Muscle layer of colon (tissue), 2 donors: ENCODE data around the gene PHLDB1.
"Not testable (repeated sequence)": the region's sequence is repeated elsewhere in the genome, so short reads cannot be mapped to it uniquely, and the experiment has no call there.

Experiments used
- H3K27ac ChIP-seq: one replicate; pipeline ENCODE4 v1.7.0; 2013; ENCODE audit warnings: low read depth, mild to moderate bottlenecking, low read length, moderate library complexity
- H3K27me3 ChIP-seq, 2 donors: one replicate each; pipeline ENCODE4 v1.7.0; 2013; ENCODE audit warnings: low read length in 2 of 2, mild to moderate bottlenecking in 2 of 2; ENCODE audit not compliant: insufficient read depth in 2 of 2, control insufficient read depth in 1 of 2
- H3K36me3 ChIP-seq: one replicate; pipeline ENCODE4 v1.7.0; 2013; ENCODE audit warnings: mild to moderate bottlenecking, low read length; ENCODE audit not compliant: insufficient read depth
- H3K4me1 ChIP-seq: one replicate; pipeline ENCODE4 v1.7.0; 2013; ENCODE audit warnings: mild to moderate bottlenecking, low read length; ENCODE audit not compliant: insufficient read depth
- H3K4me3 ChIP-seq, 2 donors: one replicate each; pipeline ENCODE4 v1.7.0; 2013; ENCODE audit warnings: low read length in 2 of 2, low read depth in 1 of 2, mild to moderate bottlenecking in 1 of 2, moderate library complexity in 1 of 2
- H3K9ac ChIP-seq: one replicate; pipeline ENCODE4 v1.7.0; 2013; ENCODE audit warnings: low read length
- H3K9me3 ChIP-seq: one replicate; pipeline ENCODE4 v1.7.0; 2013; ENCODE audit warnings: mild to moderate bottlenecking, low read length
- donor health status: abdominal sarcoma.
- donor health status: Adenocarcinoma of cecum.

Gene PHLDB1

DNA sequence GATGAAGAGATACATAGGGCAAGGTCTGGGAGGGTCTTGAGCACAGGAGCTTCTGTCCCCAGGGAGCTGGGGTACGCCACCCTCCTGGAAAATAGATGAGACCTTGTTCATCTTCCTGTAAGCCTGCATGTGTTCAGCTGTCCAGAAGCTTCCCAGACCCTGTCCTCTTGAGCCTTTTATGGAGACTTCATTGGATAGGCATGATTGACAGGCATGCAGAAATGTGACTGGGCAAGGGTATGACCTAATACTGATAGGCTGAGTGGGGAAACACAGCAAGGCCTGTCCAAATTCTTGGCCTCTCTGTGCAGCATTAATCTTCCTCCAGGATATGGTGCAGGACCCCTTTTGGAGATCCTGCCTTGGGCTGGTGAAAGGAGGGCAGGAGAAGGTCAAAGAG lies 19.5 kb upstream of the PHLDB1 start:
- Histone ChIP-seq H3K27me3 (no peaks in the 10 kb centered on the region), H3K27ac (no peak overlapping the region), H3K36me3 (peaks cover 81% of the 10 kb centered on the region)

DNA sequence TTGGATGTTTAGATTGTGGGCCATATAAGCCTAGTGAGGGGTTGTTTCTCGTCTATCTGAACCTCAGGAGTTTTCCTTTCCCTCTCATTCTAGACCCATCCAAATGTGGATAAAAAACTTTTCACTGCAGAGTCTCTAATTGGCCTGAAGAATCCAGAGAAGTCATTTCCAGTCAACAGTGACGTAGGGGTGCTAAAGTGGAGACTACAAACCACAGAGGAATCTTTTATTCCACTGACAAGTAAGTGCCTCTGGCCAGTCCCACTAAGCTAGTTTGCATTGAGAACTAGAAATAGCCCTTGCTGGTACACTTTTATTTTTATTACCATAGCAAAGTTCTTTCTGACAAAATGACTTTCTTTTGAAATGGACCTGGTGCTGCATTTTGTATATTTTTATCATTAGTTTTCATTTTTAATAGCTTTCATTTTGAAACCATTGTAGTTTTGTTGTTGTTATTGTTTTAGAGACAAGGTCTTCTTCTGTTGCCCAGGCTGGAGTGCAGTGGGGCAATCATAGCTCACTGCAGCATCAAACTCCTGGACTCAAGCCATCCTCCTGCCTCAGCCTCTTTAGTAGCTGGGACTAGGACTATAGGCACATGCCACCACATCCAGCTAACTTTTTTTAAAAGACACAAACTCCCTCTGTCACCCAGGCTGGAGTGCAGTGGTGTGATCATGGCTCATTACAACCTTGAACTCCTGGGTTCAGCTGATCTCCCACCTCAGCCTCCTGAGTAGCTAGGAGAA lies 14.6 kb upstream of the PHLDB1 start:
- no peak overlapping the region for H3K4me3 ChIP-seq
- H3K27me3 ChIP-seq: no peaks in the 10 kb centered on the region
- no peaks in the 10 kb centered on the region for H3K4me1 ChIP-seq
- peaks cover 67% of the 10 kb centered on the region for H3K36me3 ChIP-seq
- H3K27ac ChIP-seq: peak overlapping the region; percentile 42
- no peaks in the 10 kb centered on the region for H3K9me3 ChIP-seq
- H3K9ac ChIP-seq: no peak overlapping the region

More for the DNA sequence above, 19.5 kb upstream of the PHLDB1 start:
- Histone ChIP-seq H3K4me1 (no peaks in the 10 kb centered on the region), H3K9me3 (no peaks in the 10 kb centered on the region), H3K9ac (no peak overlapping the region), H3K4me3 (no peak overlapping the region)

DNA sequence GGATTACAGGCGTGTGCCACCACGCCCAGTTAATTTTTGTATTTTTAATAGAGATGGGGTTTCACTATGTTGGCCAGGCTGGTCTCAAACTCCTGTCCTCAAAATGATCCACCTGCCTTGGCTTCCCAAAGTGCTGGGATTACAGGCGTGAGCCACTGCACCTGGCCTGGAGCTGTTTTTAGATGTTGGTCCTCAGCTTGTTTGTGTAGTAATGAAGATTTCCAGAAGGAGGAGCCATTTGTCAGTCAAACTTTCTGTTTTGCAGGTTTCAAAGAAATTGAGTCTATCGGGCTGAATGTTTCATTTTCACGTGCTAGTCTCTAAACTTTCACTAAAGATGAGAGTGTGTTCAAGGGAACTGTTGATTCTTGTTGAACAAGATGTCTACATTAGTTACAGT lies 12.4 kb upstream of the PHLDB1 start:
- H3K4me1 ChIP-seq, H3K27ac ChIP-seq, H3K4me3 ChIP-seq, H3K9ac ChIP-seq, H3K9me3 ChIP-seq, H3K27me3 ChIP-seq: not testable (repeated sequence)
- peaks cover 62% of the 10 kb centered on the region for H3K36me3 ChIP-seq

DNA sequence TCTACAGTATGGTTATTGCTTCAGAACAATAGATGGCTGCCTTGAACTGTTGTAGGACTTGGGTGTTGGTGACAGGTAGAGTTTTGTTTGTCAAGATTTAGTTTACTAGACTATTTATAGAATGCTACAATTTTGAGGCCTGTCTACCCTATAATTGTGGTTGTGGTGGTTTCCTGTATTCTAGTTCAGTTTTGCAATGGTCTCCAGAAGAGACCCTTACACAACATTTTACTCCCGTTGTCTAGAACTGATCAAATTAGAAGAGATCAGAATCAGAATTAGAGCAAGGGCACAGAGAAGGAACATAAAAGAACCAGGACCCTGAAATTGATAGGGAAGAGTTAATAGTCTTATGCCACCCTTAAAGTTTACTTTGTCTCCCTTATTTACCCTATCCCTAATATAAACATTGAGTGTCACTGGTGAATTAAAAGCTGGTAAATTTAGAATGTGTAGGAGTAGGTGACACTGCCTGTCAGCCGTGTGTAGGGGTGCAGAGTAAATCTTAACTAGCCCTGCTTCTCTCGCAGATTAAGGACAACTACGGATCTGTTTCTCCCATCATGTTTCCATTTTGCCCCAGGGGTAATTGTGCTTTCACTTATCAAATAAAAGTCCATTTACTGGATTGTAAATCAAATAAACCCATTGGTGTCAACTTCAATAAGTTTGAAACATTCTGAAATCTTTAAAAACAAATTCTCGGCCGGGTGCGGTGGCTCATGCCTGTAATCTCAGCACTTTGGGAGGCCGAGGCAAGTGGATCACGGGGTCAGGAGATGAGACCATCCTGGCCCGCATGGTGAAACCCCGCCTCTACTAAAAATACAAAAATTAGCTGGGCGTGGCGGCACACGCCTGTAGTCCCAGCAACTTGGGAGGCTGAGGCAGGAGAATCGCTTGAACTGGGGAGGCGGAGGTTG lies 10.9 kb upstream of the PHLDB1 start:
- no peak overlapping the region for H3K9ac ChIP-seq
- peaks cover 58% of the 10 kb centered on the region for H3K36me3 ChIP-seq
- H3K27me3 ChIP-seq: no peaks in the 10 kb centered on the region
- H3K9me3 ChIP-seq: no peaks in the 10 kb centered on the region
- H3K4me1 ChIP-seq: no peaks in the 10 kb centered on the region
- no peak overlapping the region for H3K27ac ChIP-seq
- H3K4me3 ChIP-seq: no peak overlapping the region

DNA sequence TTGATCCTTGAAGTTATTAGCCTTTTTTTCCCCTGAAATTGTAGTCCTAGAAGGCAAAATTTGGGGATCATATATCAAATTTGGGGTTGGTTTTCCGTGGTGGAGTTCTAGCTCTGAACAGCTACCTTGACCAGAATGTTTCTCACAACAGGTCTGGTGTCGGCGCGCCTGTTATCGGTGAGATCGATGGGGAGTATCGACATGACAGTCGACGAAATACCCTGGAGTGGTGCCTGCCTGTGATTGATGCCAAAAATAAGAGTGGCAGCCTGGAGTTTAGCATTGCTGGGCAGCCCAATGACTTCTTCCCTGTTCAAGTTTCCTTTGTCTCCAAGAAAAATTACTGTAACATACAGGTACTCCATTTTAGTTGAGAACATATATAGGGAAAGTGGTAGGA lies 9.9 kb upstream of the PHLDB1 start:
- H3K4me3 ChIP-seq: no peak overlapping the region
- no peak overlapping the region for H3K27ac ChIP-seq
- H3K4me1 ChIP-seq: no peaks in the 10 kb centered on the region
- H3K36me3 ChIP-seq: peaks cover 66% of the 10 kb centered on the region
- no peak overlapping the region for H3K9ac ChIP-seq
- no peaks in the 10 kb centered on the region for H3K9me3 ChIP-seq
- H3K27me3 ChIP-seq: no peaks in the 10 kb centered on the region

DNA sequence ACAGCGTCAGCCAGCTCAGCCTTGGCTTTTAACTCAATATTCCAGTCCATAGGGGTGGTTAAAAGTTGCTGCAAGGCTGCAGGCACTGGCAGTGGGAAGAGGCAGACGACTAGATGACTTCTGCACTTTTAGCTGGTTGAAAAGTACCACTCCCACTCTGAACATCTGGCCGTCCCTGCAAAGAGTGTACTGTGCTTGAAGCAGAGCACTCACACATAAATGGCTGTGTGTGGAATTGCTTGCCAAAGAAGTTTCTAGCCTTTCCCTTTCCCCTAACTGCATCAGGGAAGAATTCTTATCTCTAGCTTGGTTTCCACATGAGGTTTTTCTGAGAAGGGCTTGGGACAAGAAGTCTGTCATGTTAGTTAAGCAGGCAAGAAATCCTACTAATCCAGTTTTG lies 5.1 kb upstream of the PHLDB1 start:
- no peaks in the 10 kb centered on the region for H3K9me3 ChIP-seq
- H3K9ac ChIP-seq: no peak overlapping the region
- no peak overlapping the region for H3K4me3 ChIP-seq
- no peaks in the 10 kb centered on the region for H3K27me3 ChIP-seq
- H3K36me3 ChIP-seq: peaks cover 39% of the 10 kb centered on the region
- peaks cover 29% of the 10 kb centered on the region for H3K4me1 ChIP-seq
- no peak overlapping the region for H3K27ac ChIP-seq

DNA sequence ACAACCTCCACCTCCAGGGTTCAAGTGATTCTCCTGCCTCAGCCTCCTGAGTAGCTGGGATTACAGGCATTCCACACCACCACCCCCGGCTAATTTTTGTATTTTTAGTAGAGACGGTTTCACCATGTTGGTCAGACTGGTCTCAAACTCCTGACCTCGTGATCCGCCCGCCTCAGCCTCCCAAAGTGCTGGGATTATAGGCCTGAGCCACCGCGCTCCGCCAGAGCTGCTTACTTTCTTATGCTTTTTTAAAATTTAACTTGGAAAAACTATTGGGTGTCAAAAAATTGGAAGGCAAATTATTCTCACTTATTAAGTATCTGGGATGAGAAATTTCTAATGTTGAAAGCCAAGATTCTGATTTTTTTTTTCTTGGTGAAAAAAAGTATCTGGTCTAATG lies 3.7 kb upstream of the PHLDB1 start:
- H3K4me3 ChIP-seq, H3K27me3 ChIP-seq, H3K9me3 ChIP-seq, H3K27ac ChIP-seq, H3K9ac ChIP-seq: not testable (repeated sequence)
- Histone ChIP-seq H3K4me1 (peaks cover 29% of the 10 kb centered on the region), H3K36me3 (peaks cover 31% of the 10 kb centered on the region)

DNA sequence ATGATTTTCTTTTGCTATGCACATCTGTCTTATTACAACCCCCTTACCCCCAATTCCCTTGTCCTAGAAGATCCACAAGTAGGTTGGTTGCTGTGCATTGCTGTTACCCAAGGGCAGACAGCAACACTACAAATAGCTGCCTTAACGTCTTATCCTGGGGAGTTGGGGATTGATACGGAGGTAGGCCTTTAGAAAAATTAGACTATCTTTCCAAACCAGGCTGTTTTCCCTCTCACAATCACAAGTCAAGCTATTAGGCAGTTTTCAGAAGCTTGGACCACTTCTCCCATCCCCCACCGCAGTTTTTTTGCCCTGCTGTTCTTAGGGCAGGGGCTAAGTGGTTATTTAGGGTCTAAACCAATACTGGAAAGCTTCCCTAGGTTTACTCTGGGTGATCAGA lies 2.8 kb upstream of the PHLDB1 start:
- Histone ChIP-seq H3K9ac (no peak overlapping the region), H3K27ac (peak overlapping the region; percentile 3), H3K36me3 (peaks cover 30% of the 10 kb centered on the region), H3K4me3 (no peak overlapping the region), H3K9me3 (no peaks in the 10 kb centered on the region), H3K4me1 (peaks cover 29% of the 10 kb centered on the region), H3K27me3 (no peaks in the 10 kb centered on the region)

DNA sequence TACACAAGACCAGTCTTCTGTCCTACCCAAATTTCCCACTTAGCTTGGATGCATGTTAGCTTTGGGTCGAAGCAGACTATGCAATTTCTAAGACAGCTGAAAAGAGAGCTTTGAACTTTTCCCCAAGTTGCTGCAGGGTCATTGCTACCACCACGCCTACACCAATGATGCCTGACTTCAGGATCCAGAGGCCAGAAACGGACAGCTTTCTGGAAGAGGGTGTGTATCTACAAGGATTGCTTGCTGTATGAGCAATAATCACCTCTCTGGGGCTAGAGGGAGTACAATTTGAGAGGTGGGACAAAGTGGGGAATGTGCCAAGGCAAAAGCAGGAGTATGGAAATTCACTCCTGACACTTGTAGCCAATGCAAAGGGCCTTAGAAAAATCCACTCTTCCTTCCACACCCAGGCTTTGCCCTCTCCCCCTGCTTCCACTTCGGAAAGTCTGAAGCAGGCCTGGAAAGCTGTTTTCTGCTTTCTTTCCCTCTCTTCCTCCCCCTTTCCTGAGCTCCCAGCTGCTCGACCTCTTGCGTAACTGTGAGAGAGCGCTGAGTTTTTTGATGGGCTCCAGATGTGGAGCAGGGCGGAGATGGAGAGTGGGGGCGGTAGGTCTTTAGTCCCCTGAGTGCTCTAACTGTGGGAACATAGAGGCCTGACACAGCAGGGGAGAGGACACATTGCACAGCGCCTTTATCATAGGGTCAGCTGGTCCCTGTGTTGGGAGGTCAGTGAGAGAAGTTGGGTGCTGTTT lies 2.1 kb upstream of the PHLDB1 start:
- no peaks in the 10 kb centered on the region for H3K27me3 ChIP-seq
- no peak overlapping the region for H3K4me3 ChIP-seq

DNA sequence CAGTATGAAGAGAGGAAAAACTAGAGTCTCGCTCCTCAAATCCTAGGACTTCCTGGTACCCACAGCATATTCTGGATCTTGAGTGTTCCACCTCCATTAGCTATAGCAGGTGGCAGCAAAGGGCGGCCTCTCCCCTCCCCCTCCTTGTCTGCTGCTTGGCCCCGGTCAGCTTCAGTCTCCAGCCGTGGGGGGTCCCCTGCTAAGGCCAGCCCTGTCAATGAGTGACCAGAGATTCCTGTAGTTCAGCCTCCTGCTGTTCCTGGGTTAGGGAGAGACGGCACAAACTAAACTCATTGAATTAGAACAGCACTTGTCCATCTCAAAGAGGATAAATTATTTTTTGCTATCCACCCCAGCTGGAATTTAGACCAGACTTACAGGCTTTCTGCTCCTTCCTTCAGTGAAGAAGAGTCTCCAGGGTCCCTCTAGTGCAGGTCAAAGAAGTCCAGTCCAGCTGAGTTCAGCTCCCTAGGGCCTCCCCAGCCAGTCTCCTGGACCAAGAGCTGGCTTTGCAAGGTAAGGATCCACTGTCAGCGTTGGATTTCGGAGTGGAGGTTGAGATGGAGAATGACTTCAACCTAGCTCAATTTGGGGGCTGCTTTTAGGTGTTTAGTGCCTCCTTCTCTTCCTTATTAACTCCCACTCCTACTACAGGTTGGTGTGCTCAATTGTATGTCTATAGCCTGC lies 1.1 kb upstream of the PHLDB1 start:
- no peaks in the 10 kb centered on the region for H3K9me3 ChIP-seq
- no peak overlapping the region for H3K4me3 ChIP-seq
- peak overlapping the region; percentile 70 for H3K27ac ChIP-seq
- H3K27me3 ChIP-seq: no peaks in the 10 kb centered on the region
- peaks cover 17% of the 10 kb centered on the region for H3K36me3 ChIP-seq
- peaks cover 29% of the 10 kb centered on the region for H3K4me1 ChIP-seq
- no peak overlapping the region for H3K9ac ChIP-seq

More for the DNA sequence above, 2.1 kb upstream of the PHLDB1 start:
- Histone ChIP-seq H3K27ac (no peak overlapping the region), H3K4me1 (peaks cover 29% of the 10 kb centered on the region), H3K36me3 (peaks cover 23% of the 10 kb centered on the region), H3K9me3 (no peaks in the 10 kb centered on the region), H3K9ac (no peak overlapping the region)

DNA sequence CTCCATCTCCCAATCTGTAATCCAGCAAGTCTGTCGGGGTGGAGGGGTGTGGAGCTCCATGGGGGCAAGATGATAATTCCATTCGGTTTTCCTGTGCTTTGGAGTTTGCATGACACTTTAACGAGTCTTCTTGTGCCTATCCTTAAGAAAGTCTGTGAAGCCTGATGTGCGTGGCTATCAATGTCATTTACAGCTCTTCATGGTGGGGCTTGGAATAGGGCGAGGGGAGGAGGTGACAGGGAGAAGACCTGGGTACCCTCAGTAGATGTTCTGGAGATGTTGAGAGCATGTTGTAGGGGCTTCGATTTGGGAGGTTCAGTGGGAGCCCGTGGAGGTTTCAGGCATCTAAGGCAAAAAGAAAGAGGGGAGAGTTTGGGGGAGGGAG lies 579 bp upstream of the PHLDB1 start:
- H3K4me1 ChIP-seq: peaks cover 29% of the 10 kb centered on the region
- H3K9me3 ChIP-seq: no peaks in the 10 kb centered on the region
- no peaks in the 10 kb centered on the region for H3K27me3 ChIP-seq
- no peak overlapping the region for H3K4me3 ChIP-seq
- peaks cover 11% of the 10 kb centered on the region for H3K36me3 ChIP-seq
- no peak overlapping the region for H3K27ac ChIP-seq
- no peak overlapping the region for H3K9ac ChIP-seq
